Astrocyte of the spinal cord (primary cell): Measurements from ENCODE around the gene TRIM34.

Experiments used
- DNase-seq: peaks from one replicate; pipeline ENCODE4 v3.0.0; 2011; ENCODE audit warnings: low read depth, low spot score
- H3K4me3 ChIP-seq: 2 replicates; pipeline ENCODE4 v1.5.1; 2011; ENCODE audit warnings: low read depth, mild to moderate bottlenecking, low read length, moderate library complexity
- in situ Hi-C: cut with HindIII; loops from 2 replicates; pipeline ENCODE4 v1.10.0; 2017; ENCODE audit warnings: low sequenced_read_pairs
- TF ChIP-seq, protein P1 (sequence below): IDR thresholded peaks from 2 replicates; pipeline ENCODE4 v1.5.1; 2012; ENCODE audit warnings: low read depth, mild to moderate bottlenecking, low read length, inconsistent platforms

Gene TRIM34

DNA sequence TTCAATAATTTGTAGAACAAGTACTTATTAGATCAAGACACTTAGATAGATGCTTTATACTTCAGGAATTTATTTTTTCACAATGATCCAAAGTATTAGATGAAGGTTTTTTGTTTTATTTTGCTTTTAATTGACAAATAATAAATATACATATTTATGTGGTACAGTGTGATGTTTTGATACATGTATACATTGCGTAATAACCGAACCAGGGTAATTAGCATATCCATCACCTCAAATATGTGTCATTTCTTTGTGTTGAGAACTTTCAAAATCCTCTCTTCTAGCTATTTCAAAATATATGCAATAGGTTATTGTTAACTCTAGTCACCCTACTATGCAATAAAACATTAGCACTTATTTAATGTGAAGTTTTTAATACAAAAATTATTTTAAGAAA is 38.7 kb downstream of the TRIM34 start:
- TF ChIP-seq, protein P1, sequence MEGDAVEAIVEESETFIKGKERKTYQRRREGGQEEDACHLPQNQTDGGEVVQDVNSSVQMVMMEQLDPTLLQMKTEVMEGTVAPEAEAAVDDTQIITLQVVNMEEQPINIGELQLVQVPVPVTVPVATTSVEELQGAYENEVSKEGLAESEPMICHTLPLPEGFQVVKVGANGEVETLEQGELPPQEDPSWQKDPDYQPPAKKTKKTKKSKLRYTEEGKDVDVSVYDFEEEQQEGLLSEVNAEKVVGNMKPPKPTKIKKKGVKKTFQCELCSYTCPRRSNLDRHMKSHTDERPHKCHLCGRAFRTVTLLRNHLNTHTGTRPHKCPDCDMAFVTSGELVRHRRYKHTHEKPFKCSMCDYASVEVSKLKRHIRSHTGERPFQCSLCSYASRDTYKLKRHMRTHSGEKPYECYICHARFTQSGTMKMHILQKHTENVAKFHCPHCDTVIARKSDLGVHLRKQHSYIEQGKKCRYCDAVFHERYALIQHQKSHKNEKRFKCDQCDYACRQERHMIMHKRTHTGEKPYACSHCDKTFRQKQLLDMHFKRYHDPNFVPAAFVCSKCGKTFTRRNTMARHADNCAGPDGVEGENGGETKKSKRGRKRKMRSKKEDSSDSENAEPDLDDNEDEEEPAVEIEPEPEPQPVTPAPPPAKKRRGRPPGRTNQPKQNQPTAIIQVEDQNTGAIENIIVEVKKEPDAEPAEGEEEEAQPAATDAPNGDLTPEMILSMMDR = no peak
- no peak overlapping the region for H3K4me3 ChIP-seq
- in situ Hi-C loops = no loop called here

DNA sequence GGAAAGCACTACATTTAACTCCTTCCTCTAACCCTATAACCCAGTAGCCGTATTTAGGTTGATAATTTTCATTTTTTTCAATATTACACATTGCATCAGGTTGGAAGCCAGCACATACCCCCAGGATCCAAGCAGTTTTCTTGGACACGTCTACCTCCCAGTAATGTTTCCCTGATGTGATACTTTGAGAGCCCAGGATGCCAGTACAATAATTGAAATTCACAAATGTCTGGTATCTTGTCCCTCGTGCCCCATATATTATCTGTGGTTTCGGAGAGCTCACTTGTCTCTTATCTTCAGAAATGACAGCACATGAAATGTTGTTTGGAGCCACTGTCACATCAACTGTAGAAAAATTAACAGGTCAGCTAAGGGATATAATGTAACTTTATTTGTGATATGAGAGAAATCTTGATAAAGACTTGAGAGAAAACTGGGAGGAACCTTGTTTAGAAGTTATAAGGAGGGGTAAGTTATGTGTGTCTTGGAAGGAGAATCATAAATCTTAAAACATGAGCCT is 40.3 kb downstream of the TRIM34 start:
- H3K4me3 ChIP-seq = no peak overlapping the region
- DNase-seq = no peak
- TF ChIP-seq, protein P1 = no peak
- in situ Hi-C loops = no loop called here

More for the DNA sequence above, 38.7 kb downstream of the TRIM34 start:
- no peak for DNase-seq

DNA sequence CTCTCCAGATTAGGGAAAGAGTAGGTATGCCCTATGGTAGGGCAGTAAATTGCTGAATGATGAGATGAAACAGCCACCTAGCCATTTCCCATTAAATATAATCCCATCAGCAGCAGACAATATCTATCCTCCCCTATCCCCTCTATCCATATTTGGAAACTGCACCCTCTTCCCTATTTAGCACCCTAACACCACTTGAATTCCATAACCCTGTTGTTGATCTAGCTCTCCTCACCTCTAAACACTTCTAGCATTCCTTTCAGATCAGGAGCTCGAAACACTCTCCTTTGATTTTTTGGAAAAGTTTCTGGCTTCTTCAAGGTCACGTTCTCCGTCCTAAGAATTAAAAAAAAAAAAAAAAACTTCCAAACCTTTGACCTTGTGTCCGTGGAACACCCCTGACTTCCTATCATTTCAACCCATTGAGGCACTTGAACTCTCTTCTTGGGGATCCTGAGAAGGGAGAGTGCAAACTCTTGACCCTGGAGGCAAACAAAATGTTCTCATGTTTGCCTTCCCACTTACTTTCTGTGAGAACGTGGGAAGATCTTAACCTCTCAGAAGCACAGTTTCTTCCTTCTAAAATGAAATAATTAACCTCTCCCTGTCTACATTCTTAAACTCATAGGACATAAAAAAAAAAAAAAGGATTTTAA is 41.1 kb downstream of the TRIM34 start:
- H3K4me3 ChIP-seq = no peak overlapping the region
- DNase-seq = peak; percentile 8
- TF ChIP-seq, protein P1 = no peak
- in situ Hi-C loops = no loop called here

DNA sequence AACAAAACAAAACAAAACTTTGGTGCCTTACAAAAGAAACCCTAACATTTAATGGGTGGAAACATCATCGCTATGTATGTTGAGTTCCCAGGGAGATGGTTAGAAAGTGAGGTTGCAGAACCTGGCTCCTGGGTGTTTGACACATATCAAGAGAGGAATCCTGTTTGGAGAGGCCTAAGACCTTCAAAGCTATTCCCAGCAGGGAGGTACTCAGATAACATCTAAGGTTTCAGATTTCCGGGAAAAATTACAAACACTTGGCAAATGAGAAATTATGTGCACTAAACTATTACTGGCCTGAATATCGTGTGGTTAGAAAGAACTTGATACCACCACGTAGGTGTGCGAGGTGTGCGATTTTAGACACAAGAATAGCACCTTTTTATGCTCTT is 41.6 kb downstream of the TRIM34 start:
- DNase-seq = peak; percentile 36
- in situ Hi-C loops = no loop called here
- TF ChIP-seq, protein P1 = no peak
- H3K4me3 ChIP-seq = no peak overlapping the region

DNA sequence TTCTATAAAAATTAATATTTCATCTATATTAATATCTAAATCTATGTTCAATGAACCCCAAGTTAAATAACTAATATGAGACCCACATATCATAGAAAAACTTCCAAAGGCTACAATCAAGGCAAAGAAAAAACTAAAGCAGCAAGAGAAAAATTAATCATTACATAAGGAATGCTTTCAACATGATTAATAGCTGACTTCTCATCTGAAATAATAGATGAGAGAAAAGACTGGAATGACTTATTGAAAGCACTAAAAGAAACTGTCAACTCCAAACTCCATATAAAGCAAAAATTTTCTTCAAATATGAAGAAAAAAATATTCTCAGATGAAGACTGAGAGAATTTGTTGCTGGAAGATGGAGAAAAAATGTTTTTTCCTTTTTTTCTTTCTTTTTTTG is 47.0 kb downstream of the TRIM34 start:
- no peak overlapping the region for H3K4me3 ChIP-seq
- in situ Hi-C loops = no loop called here
- no peak for DNase-seq
- TF ChIP-seq, protein P1 = no peak

DNA sequence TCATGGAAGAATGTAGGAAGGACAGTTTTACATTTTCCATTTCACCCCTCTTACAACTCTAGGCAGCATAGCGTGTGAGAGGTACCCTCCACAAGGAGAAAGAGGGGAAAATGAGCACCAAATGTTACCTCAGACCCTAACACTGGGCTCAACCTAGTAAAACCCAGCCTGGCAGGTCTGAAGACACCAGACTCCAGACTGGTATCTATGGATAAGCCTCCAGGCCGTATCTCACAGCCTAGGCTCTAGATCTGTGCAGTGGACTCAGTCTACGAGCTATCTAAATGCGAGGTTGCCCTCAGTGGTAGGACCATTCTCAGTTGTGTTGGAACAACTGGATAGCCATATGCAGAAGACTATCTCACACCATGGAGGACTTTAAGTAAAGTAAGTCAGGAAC is 49.6 kb downstream of the TRIM34 start:
- in situ Hi-C loops = no loop called here
- TF ChIP-seq, protein P1 = no peak
- no peak overlapping the region for H3K4me3 ChIP-seq
- DNase-seq = no peak
